ENCODE data around the gene ARFIP1.

- TF ChIP-seq, protein P1, sequence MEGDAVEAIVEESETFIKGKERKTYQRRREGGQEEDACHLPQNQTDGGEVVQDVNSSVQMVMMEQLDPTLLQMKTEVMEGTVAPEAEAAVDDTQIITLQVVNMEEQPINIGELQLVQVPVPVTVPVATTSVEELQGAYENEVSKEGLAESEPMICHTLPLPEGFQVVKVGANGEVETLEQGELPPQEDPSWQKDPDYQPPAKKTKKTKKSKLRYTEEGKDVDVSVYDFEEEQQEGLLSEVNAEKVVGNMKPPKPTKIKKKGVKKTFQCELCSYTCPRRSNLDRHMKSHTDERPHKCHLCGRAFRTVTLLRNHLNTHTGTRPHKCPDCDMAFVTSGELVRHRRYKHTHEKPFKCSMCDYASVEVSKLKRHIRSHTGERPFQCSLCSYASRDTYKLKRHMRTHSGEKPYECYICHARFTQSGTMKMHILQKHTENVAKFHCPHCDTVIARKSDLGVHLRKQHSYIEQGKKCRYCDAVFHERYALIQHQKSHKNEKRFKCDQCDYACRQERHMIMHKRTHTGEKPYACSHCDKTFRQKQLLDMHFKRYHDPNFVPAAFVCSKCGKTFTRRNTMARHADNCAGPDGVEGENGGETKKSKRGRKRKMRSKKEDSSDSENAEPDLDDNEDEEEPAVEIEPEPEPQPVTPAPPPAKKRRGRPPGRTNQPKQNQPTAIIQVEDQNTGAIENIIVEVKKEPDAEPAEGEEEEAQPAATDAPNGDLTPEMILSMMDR (IDR thresholded peaks at IDR 0.05; ENCODE audit: control extremely low read depth in 1 of 3, insufficient read depth in 1 of 3, low read depth in 1 of 3, low read length in 3 of 3), result no peak
- TF ChIP-seq TAF1 (IDR thresholded peaks at IDR 0.05; ENCODE audit: low read depth, low read length), result no peak
- TF ChIP-seq EZH2 (IDR thresholded peaks at IDR 0.05; ENCODE audit: low read depth, low read length, severe bottlenecking), result no peak
- TF ChIP-seq CHD2 (IDR thresholded peaks at IDR 0.05; ENCODE audit: low read length), result no peak
- no peak for TF ChIP-seq MAX (IDR thresholded peaks at IDR 0.05)
- TF ChIP-seq USF2 (IDR thresholded peaks at IDR 0.05; ENCODE audit: low read length), result no peak
- TF ChIP-seq RAD21 (IDR thresholded peaks at IDR 0.05 in 1 of 2, conservative IDR thresholded peaks at IDR 0.05 in 1 of 2; ENCODE audit: low read depth in 2 of 2, low read length in 2 of 2), result no peak
- no peak for TF ChIP-seq EP300 (IDR thresholded peaks at IDR 0.05; ENCODE audit: borderline replicate concordance in 1 of 2, low read depth in 2 of 2, low read length in 2 of 2)
- TF ChIP-seq SP1 (IDR thresholded peaks at IDR 0.05; ENCODE audit: low read depth, low read length), result no peak
- no peak for TF ChIP-seq POLR2A (IDR thresholded peaks at IDR 0.05; ENCODE audit: control extremely low read depth in 1 of 2, low read depth in 2 of 2, low read length in 2 of 2)
Observed at GRCh38 chr4:152945639-152946038, 165.9 kb downstream of the ARFIP1 start.
